HS-27A (cell line): ENCODE data around the gene FAAP20.

Source experiments
- DNase-seq: peaks from one replicate; pipeline ENCODE4 v3.0.0-alpha.2; 2012; ENCODE audit warnings: low read depth, missing footprints

FAAP20 gene

DNA sequence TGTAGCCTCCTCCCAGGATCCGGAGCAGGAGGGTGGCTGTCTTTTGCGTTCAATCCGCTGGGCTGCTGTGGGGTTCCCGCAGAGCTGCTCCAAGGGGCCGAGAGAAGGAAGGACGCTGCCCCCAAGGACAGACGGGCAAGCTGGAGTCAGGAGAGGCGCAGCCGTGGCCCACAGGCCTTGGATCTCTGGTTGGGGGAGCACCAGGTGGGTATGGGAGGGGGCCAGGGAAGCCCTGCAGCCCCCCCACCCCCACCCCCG is 17.6 kb upstream of the FAAP20 start:
- no peak for DNase-seq

- no peak for DNase-seq
Observed at GRCh38 chr1:2210786-2211185, 16.2 kb upstream of the FAAP20 start.

- no peak for DNase-seq
Observed at GRCh38 chr1:2210084-2210653, 15.6 kb upstream of the FAAP20 start.

GRCh38 chr1:2209400-2210083 is 15.0 kb upstream of the FAAP20 start:
- DNase-seq: no peak

DNA sequence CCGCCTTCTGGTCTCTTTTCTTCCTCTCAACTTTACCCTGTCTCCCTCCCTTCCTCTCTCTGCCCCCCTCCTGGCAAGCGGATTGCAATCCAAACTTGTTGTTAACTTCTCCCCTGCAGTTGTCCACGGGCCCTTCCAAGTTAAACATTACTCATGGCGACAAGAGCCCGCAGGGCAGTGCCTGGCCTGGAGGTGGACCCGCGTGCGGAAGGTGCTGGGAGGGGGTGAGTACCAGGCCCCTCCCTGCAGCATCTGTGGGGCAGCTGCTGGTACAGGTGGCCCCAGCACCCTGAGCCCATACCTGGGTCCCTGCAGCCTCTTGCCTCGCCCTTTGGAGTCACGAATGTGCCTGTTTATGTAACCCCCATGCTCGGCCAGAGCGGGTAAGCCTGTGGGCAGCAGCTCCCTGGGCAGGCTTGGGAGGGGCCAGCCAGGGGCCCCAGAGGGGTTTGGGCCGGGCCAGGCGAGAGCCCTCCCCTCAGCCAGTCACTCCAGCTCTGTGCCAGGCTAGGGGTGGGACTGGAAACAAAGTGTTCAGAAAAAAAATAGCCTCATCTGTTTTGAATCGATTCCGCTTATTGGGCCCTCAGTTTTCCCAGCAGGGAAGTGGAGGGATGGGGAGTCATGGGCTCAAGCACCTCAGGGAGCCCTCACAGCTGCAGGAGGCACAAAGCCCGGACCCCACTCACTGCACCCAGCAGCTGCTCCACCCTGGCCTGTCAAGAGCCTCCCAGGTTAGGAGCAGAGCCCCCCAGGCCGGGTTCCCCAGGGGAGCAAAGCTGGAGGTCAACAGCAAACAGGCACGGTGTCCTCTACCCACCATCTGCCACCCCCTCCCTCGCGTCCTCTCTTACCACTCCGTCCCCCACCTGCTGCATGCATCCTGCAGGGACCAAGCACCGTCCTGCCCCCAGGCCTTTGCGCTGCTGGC is 14.0 kb upstream of the FAAP20 start:
- DNase-seq: no peak

DNA sequence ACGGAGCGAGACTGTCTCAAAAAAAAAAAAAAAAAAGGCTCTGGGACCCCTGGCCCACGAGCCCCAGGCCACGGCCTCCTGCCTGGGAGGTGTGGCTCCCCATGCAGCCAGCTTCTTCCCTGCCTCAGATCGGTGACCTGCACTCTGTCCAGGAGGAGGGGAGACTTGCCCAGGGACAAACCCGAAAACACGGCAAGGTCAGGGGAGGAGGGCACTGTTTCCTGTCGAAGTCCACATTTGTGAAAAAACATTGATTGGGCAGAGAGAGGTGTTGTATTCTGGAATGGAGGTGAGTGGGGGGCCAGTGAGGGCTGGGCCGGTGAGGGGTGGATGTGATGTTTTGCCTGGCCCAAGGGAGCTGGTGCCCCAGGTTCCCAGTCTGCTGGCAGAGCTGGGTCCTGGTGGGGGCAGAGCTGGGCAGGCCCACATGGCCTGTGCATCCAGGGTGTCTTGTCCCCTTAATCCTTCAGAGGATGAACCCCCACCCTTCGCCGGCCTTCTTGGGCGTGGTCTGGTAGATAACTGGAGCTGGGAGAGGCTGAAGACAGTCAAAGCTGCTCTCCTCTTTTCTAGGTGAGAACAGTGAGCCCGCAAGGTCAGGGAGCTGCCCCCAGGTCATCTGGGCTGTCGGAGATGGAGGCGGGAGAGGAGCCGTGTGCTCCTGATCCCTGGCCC is 12.4 kb upstream of the FAAP20 start:
- no peak for DNase-seq

- peak; percentile 42 for DNase-seq
Observed at GRCh38 chr1:2205191-2205952, 10.8 kb upstream of the FAAP20 start.

GRCh38 chr1:2204415-2205190 is 10.0 kb upstream of the FAAP20 start:
- DNase-seq: no peak

DNA sequence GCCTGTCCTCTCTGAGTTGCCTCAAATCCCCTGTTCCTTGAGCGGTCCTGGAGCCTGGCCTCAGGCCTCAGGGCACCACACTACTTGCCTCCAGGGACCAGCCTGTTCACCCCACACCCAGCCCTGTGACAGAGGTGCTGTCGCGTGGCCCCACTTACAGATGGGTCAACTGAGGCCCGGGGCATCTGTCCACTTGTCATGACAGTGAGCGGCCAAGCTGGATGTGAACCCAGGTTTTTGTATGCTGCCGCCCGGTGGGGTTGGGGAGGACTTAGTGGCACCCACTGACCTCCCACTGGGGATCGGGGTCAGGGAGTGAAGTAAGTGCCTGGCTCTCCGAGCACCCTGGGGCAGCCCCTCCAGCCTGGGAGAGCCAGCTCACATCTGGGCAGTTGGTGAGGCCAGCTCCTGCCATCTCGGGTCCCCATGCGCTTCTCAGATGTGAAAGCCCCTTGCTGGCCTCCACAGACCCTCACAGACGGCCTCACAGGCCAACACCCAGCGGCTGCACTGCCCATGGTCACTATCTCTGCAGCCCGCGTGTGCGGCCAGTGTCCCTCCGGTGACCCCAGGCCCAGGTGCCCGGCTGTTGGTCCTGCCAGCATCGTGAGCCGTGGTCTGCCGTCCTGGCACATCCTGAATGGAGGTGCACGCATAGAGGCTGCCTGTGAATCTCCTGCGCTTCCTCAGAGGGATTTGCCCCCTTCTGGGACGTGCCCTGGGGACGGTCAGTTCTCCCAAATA is 9.3 kb upstream of the FAAP20 start:
- no peak for DNase-seq

GRCh38 chr1:2202843-2203601 is 8.4 kb upstream of the FAAP20 start:
- DNase-seq: no peak

GRCh38 chr1:2202008-2202575 is 7.5 kb upstream of the FAAP20 start:
- DNase-seq: no peak

DNA sequence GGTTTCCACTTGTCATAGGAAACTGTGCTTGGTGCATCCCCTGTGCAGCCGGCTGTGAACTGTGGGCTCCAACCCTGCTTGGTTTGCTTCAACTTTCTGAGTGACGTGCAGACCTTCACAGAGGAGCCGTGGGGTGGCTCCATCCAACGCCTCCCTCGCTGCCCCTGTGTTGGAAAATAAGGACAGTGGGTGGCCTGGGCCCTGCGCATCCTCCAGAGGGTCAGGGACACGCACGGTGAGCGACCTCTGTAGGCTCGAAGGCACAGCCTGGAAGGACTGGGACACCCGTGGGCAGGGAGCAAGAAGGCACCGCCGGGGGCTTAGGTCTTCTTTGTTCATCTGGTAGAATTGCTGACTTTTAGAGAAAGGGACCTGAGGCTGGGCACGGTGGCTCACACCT is 6.5 kb upstream of the FAAP20 start:
- DNase-seq: no peak

GRCh38 chr1:2200308-2200943 is 5.9 kb upstream of the FAAP20 start:
- no peak for DNase-seq

GRCh38 chr1:2199042-2199810 is 4.7 kb upstream of the FAAP20 start:
- DNase-seq: peak; percentile 58

DNA sequence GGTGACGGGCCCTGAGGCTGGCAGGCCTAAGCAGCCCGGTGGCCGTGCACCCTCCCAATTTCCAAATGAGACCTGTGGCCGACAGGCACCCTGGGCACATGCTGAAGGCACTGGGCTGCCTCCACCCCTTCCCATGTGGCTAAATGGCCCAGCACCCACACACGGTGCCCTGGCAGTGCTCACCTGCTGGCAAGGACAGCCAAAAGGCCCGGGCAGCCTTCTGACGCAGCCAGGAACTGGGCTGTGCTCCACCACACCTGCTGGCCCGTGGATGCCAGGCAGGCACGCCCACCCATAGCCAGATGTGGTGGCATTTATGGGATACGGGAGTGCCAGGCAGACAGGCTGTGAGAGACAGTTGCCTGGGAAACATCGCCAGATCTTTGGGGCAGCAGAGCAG is 4.0 kb upstream of the FAAP20 start:
- DNase-seq: no peak

DNA sequence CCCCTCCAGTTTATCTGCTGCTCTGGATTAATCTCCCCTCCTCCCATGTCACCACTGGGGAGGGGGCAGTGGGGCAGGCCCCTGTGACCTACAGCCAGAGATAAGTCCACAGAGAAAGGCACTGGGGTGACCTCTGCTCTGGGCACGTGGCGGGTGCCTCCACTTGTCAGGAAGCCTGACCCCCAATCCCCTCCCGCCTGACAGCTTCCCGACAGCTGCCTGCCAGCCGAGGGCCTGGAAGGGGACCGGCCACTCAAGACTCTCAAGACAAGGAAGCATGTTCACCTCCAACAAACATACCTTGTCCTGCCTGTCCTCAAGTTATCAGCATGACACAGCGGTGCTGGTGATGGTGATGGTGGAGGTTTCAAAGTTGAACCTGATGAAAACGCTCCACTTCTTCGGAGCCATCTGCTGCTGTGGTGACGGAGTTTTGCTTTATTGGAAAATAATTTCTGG is 3.2 kb upstream of the FAAP20 start:
- no peak for DNase-seq

GRCh38 chr1:2196901-2197638 is 2.5 kb upstream of the FAAP20 start:
- DNase-seq: no peak
